ENCODE results near the gene MRPS24. TPM values are rescaled to one million over a fixed set of nuclear protein-coding genes. Genes with fewer than 3 reads are reported as not detected.
"Not testable (repeated sequence)": the region's sequence is repeated elsewhere in the genome, so short reads cannot be mapped to it uniquely, and the experiment has no call there.

Gene MRPS24
- total and polyA plus RNA-seq, 2 donors (not counting 3 experiments of a cell fraction or from before 2014, with no cell fraction given): 105 to 279 TPM

DNA sequence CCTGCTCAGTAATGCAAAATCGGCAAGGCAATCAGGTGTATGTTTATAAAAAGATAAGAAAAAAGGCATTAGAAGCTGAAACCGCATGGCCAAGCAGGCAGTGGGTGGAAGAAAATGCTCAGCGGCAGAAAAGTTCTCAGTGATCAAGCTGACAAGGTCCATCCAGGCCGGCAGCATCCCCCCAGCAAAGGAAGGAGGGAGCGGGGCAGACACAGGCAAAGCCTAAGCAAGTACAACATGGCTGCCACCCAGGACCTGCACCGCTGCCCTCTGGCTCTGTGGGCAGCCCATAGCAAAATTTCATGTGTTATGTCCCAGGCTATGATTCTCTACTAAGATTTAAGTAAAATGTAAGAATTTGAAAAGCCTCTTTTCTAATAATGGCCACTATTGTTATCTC is 45.4 kb downstream of the MRPS24 start:
- Histone ChIP-seq H3K9me3 (replicated peaks; ENCODE audit: control insufficient read depth, insufficient read depth, low read length) (no peaks in the 10 kb centered on the region), H3K9me1 (replicated peaks; ENCODE audit: control insufficient read depth, extremely low read depth, insufficient read depth, low read length) (no peaks in the 10 kb centered on the region), H3K4me3 (replicated peaks in 1 of 3; ENCODE audit: insufficient read depth in 1 of 3, low read depth in 1 of 3, low read length in 3 of 3) (no peak overlapping the region), H3K4me1 (ENCODE audit: control insufficient read depth, extremely low read depth, insufficient read depth, low read length) (no peaks in the 10 kb centered on the region), H3K27ac (ENCODE audit: insufficient read depth, low read depth, low read length) (no peak overlapping the region), H3K4me2 (ENCODE audit: insufficient read depth, low read length) (no peak overlapping the region), H3K36me3 (ENCODE audit: control insufficient read depth in 2 of 2, extremely low read depth in 1 of 2, insufficient read depth in 2 of 2, low read length in 2 of 2) (no peaks in the 10 kb centered on the region), H3K79me2 (ENCODE audit: control insufficient read depth, insufficient read depth, low read length) (no peaks in the 10 kb centered on the region), H3K27me3 (ENCODE audit: control insufficient read depth in 2 of 2, insufficient read depth in 2 of 2, low read length in 2 of 2) (peaks cover 19 to 35% of the 10 kb centered on the region in 2 experiments), H3K9ac (replicated peaks; ENCODE audit: extremely low read depth, insufficient read depth, low read length) (no peak overlapping the region), H4K20me1 (replicated peaks; ENCODE audit: control insufficient read depth, extremely low read depth, insufficient read depth, low read length) (no peaks in the 10 kb centered on the region), H2AFZ (ENCODE audit: low read depth, low read length) (no peak overlapping the region)
- DNase-seq (ENCODE audit: low read depth, low spot score): no peak
- intact Hi-C loops (cut with micrococcal nuclease): no loop called here
- FAIRE-seq: no peak
- no peak for TF ChIP-seq EZH2 (IDR thresholded peaks at IDR 0.05; ENCODE audit: borderline replicate concordance, low read depth, low read length, severe bottlenecking)
- TF ChIP-seq, protein P1, sequence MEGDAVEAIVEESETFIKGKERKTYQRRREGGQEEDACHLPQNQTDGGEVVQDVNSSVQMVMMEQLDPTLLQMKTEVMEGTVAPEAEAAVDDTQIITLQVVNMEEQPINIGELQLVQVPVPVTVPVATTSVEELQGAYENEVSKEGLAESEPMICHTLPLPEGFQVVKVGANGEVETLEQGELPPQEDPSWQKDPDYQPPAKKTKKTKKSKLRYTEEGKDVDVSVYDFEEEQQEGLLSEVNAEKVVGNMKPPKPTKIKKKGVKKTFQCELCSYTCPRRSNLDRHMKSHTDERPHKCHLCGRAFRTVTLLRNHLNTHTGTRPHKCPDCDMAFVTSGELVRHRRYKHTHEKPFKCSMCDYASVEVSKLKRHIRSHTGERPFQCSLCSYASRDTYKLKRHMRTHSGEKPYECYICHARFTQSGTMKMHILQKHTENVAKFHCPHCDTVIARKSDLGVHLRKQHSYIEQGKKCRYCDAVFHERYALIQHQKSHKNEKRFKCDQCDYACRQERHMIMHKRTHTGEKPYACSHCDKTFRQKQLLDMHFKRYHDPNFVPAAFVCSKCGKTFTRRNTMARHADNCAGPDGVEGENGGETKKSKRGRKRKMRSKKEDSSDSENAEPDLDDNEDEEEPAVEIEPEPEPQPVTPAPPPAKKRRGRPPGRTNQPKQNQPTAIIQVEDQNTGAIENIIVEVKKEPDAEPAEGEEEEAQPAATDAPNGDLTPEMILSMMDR (IDR thresholded peaks at IDR 0.05; ENCODE audit: extremely low read depth in 1 of 2, insufficient read depth in 1 of 2, low read depth in 1 of 2, low read length in 2 of 2): no peak
- TF ChIP-seq POLR2AphosphoS5 (IDR thresholded peaks at IDR 0.05; ENCODE audit: insufficient read depth, low read depth, low read length): no peak
- no peak for TF ChIP-seq FOS (IDR thresholded peaks at IDR 0.05; ENCODE audit: borderline replicate concordance, insufficient read depth, low read length)
- no peak for TF ChIP-seq GATA2 (IDR thresholded peaks at IDR 0.05; ENCODE audit: insufficient read depth, insufficient read length, low read depth, low read length)
- no peak for TF ChIP-seq POLR2A (IDR thresholded peaks at IDR 0.05; ENCODE audit: low read depth, low read length)
- TF ChIP-seq JUN (IDR thresholded peaks at IDR 0.05; ENCODE audit: borderline replicate concordance, insufficient read depth, insufficient read length, low read depth): no peak
- TF ChIP-seq MYC (IDR thresholded peaks at IDR 0.05; ENCODE audit: low read depth, low read length): no peak
- CTCF ChIA-PET: interaction anchor here (5.7 kb wide), 1 partner anchor 15 kb away, joined by 33 read pairs; no protein-coding TSS in a partner anchor
- dilution Hi-C loops (cut with MboI; ENCODE audit: extremely low pct_ligation_motif_present, low sequenced_read_pairs): no loop called here
- POLR2A ChIA-PET: no interaction called here
- BruUV-seq (replicated peaks): no TSS peak

DNA sequence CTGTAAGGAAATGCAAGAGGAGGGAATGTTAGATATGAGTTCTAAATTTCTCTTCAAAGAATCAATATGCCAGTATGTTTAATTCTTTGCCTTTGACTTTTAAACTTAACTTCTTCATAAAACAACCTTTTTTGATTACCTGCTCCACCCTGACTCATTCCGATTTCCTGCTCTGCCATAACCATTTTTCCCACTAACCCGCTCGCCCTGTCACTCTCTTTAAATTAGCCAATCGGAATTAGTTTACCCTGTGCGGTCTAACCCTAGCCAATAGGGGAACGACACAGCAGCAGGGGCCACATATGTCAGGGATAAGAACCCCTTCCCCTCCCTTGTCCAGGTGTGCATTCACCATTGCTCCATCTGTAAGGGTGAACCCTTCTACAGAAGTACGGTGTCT is 45.9 kb downstream of the MRPS24 start:
- CTCF ChIA-PET; BruUV-seq (replicated peaks); H4K20me1 ChIP-seq (replicated peaks; ENCODE audit: control insufficient read depth, extremely low read depth, insufficient read depth, low read length); H3K36me3 ChIP-seq (ENCODE audit: control insufficient read depth in 2 of 2, extremely low read depth in 1 of 2, insufficient read depth in 2 of 2, low read length in 2 of 2); H3K9me3 ChIP-seq (replicated peaks; ENCODE audit: control insufficient read depth, insufficient read depth, low read length); intact Hi-C loops (cut with micrococcal nuclease); H3K9ac ChIP-seq (replicated peaks; ENCODE audit: extremely low read depth, insufficient read depth, low read length); H3K79me2 ChIP-seq (ENCODE audit: control insufficient read depth, insufficient read depth, low read length); dilution Hi-C loops (cut with MboI; ENCODE audit: extremely low pct_ligation_motif_present, low sequenced_read_pairs); H3K4me2 ChIP-seq (ENCODE audit: insufficient read depth, low read length); H3K4me1 ChIP-seq (ENCODE audit: control insufficient read depth, extremely low read depth, insufficient read depth, low read length); POLR2A ChIA-PET; FAIRE-seq; H3K27ac ChIP-seq (ENCODE audit: insufficient read depth, low read depth, low read length); DNase-seq (ENCODE audit: low read depth, low spot score); H3K4me3 ChIP-seq (replicated peaks in 1 of 3; ENCODE audit: insufficient read depth in 1 of 3, low read depth in 1 of 3, low read length in 3 of 3); H3K9me1 ChIP-seq (replicated peaks; ENCODE audit: control insufficient read depth, extremely low read depth, insufficient read depth, low read length); H2AFZ ChIP-seq (ENCODE audit: low read depth, low read length): not testable (repeated sequence)
- H3K27me3 ChIP-seq (ENCODE audit: control insufficient read depth in 2 of 2, insufficient read depth in 2 of 2, low read length in 2 of 2): peaks cover 19 to 32% of the 10 kb centered on the region in 2 experiments
